Stimulated activated CD4-positive, alpha-beta T cell treated with anti-CD3 and anti-CD28 coated beads, Interleukin-15, amount 100 ng/mL, for 1 hour (primary cell): ENCODE measurements around the gene CPXM2.

ENCODE experiments used
- DNase-seq, 2 donors: peaks; one replicate each; pipeline ENCODE4 v3.0.0-alpha.2; 2020; ENCODE audit warnings: low read depth in 1 of 2, low spot score in 1 of 2

The CPXM2 gene

DNA sequence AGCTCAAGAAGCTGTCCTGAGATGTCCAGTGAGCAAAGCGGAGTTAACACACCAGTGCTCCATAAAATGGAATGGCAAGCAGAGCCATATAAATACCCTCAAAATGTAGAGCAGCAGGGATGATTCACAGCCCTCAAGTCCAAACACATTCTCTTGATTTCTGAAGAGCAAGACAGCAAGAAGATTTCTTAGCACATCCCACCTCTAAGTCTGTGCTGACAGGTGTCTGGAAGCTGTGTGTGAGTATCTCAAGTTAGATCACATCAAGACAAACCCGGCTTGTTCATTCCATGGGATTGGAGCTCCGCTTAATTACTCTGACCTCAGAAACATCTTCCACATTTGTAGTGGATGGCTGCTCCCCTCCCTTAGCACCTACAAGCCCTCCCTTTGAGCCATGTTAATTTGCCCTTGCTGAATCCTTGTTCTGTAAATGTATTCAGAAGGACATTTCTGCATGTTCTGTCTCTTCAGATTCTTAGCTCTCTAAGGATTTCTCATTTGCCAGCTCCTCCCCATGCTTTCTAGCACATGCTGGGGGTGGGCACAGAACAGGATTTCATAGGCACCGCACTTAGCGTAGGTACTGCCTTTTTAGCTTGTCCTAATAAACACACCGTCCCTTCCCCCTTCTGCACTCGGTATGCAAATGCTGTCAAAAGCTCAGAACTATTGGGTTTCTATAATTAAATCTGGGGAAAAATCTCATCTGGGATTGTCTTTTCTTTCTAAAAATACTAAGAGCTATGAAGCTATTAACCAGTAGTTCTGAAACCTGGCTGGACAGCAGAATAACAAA is 112.7 kb downstream of the CPXM2 start:
- no peak for DNase-seq

DNA sequence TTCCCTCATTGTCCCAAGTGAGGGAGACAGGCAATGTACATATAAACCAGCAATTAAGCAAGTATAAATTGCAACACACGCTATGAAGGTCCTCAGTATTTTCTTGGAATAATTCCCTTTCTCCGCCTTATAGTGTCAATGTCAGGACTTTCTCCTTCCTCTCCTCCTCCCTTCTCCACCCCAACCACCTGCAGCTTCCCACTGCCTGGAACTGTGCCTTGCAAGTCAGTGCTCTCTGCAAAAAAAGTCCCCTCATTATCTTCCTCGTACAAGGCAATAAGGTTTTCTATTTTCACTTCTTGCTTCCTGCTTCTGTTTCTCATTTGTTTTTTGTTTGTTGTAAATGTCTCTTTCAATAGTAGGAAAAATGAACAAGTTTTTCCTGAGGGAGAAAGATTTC is 113.7 kb downstream of the CPXM2 start:
- DNase-seq, result no peak

DNA sequence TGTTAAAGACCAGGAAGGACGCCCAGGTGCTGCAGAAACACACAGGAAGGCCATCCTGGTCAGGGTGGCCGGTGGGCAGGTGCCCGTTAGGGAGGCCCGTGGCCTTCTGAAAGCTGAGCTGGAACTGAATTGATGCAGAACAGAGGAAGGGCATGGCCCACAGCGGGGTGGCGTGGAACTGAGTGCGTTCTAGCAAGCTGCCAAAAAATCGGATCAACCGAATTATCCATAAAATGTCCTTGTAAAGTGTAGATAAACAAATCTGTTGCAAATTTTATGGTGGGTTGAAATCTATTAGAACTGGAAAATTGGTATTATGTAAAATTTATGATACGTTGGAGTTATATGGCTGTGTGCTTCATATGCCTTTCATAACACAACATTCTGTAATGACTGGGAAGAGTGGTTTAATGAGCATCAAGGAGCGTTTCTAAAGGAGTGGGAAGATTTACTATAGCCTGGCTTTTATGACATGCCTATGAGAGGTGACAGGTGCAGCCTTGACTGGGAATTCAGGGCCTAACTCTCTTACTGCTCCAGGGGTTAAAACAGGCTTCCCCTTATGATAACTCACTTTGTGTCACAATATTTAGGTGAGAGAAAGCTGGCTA is 117.4 kb downstream of the CPXM2 start:
- no peak for DNase-seq

DNA sequence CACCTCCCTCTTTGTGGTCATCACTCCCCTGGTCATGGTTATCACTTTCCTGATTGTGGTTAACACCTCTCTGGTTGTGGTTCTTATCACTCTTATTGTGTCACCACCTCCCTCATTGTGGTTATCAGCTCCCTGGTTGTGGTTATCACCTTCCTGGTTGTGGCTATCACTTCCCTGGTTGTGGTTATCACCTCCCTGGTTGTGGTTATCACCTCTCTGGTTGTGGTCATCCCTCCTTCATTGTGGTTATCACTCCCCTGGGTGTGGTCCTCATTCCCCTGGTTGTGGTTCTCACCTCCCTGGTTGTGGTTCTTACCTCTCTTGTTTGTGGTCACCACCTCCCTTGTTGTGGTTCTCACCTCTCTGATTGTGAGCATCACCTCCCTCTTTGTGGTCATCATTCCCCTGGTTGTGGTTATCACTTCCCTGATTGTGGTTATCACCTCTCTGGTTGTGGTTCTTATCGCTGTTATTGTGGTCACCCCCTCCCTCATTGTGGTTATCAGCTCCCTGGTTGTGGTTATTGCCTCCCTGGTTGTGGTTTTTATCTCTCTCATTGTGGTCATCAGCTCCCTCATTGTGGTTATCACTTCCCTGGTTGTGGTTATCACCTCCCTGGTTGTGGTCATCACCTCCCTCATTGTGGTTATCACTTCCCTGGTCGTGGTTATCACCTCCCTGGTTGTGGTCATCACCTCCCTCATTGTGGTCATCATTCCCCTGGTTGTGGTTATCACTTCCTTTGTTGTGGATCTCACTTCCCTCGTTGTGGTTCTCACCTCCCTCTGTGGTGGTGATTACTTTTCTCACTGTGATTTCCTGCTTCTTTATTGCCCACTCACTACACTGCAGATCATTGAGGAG is 118.7 kb downstream of the CPXM2 start:
- no peak for DNase-seq

DNA sequence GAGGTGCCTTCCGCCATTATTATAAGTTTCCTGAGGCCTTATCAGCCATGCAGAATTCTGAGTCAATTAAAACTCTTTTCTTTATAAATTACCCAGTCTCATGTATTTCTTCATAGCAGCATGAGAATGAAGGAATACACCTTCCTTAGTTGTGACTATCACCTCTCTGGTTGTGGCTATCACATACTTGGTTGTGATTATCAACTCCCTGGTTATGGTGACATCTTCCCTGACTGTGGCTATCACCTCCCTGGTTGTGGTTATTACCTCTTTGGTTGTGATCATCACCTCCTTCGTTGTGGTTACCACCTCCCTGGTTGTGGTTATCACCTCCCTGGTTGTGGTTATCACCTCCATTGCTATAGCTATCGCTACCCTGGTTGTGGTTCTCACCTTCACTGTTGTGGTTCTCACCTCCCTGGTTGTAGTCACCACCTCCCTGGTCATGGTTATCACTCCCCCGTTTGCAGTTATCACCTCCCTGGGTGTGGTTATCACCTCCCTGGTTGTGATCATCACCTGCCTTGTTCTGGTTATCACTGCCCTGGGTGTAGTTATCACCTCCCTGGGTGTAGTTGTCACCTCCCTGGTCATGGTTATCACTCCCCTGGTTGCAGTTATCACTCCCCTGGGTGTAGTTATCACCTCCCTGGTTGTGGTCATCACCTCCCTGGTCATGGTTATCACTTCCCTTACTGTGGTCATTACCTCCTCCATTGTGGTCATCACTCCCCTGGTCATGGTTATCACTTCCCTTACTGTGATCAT is 119.5 kb downstream of the CPXM2 start:
- no peak for DNase-seq

DNA sequence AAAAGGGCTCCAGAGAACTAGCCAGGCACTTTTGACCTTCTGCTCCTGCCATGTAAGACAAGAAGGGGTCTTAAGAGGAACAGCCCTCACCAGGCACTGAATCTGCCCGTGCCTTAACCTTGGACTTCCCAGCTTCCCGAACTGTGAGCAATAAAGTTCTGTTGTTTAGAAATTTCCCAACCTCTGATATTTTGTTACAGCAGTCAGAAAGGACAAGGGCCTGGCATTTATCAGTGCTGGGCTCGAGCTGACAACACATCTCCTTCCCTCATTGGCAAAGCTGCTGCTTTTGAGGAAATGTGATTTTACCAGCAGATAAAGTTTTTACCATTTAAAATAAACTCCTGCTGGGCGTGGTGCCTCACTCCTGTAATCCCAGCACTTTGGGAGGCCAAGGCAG is 122.0 kb downstream of the CPXM2 start:
- DNase-seq, result no peak

DNA sequence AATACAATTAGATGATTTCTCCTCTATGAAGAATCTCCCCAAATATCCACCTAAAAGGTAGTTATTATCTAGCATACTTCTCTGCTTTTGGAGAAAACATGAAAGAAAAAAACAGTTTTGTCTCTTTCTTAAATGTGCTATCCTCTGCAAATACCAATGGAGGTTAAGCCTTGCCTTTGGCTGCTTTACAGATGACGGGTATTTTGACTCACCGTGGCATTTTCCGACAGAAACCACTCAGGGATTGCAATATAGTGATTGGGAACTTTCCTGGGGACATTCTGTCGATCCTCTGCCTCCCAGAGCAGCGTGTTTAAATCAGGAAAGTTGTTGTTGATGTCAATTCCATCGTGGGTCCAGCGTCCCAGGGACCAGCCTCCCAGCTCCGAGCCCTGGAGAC is 124.8 kb downstream of the CPXM2 start:
- no peak for DNase-seq

DNA sequence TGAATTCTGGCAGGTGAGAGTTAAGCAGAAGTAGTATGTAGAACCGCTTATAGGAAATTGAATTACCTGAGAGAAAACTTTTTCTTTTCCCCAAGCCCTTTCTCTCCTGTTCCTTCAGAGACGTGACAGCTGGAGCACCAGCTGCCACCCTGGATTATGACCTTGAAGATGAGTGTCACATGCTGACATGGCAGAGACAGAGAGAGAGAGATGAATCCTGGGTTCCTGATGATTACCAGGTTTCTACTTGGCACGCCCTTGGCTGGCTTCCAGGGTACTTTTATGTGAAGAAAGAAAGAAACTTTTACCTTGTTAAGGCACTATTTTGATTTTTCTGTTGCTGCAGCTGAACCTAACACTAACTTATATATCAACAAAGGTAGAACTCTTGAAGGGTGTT is 125.6 kb downstream of the CPXM2 start:
- DNase-seq, result no peak

DNA sequence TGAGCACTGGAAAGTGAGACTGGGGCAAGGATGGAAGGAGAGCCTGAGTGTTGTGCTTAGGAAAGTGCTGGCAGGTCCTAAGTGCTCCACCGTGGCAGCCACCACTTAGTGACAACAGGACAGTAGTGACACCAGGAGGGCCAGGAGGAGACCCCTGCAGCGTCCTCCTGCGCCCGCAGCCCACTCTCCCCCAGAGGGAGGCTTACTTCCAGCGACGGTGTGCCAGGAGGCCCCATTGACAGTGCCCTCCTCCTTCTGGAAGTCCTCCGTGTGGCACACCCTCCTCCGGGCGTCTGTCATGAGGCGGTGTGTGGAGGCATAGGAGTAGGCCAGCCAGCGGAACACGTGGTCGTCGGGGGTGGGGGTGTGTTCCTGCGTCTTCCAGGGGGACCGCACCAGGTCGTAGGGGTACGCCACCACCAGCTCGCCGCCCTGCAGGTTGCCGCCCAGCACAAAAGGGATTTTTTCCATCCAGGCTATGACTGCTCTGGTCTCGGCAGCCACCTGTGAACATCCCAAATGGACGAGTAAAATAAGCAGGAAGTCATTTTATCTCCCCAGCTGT is 129.9 kb downstream of the CPXM2 start:
- no peak for DNase-seq

DNA sequence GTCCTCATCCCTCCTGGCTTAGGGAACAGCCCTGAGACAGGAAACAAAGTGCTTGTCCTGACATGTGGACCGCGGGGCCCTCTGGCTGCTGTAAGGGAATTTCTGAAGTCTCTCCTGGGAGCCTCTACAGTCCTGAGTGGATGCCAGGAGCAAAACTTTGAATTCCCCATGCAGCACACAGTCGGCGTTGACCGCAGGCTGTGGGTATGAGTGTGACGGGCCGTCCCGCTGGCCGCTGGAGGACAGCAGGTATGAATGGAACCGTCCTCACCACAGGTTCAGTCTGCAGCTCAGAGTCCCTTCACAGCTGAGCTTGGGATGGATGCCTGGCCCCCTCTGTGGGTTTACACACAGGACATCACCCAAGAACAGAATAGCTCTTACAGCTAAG is 130.6 kb downstream of the CPXM2 start:
- no peak for DNase-seq

DNA sequence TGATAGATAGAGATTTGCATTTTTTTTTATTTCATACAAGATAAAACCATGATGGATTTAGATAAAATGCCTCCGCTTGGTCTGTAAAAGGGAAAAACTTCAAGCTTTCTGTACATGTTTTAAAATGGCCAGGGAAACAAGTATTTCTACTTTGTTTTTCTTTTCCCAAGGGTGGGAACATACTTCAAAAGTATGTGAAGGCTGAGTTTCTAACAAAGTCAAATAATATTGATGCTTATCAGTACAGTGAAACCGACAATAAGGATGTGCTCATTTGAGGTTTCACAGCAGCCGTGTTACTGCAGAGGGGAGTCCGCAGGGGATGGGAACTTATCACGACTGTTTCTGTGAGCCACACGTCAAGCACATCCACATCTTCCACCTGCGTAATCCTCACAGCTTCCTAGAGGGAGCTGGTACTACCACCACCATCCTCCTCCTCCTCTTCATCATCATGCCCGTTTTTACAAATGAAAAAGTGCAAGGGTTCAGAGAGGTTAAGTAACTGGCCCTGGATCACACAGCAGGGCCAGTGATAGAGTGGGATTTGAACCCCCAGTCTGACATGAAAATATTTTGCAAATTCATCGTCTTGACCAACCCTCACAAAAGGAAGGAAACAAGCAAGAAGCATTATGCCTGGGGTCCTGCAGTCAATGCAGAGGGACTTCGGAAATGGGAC is 131.1 kb downstream of the CPXM2 start:
- DNase-seq, result no peak

DNA sequence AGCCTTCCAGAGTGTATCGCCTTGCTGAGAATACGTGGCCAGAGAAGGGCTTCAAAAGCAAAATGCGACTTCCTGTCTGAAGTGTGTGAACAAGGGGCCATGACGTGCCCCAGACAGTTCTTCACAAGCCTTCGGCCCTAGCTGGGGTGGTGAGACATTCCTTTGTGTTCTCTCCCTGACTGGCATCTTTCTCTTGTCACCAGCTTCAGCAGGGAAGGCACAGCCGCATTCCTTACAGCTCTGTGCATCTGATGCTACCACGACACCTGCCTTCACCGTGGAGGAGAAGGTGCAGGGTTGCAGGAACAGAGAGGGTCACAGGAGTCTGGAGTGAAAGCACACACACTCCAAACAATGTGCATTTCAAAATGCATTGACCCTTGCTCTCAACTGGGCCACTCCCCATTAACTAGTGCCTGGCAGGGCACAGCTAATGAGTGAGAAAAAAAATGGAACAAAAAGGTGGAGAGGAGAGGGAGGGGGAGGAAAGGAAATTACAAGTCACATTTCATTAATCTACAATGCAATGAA is 132.0 kb downstream of the CPXM2 start:
- DNase-seq, result no peak

DNA sequence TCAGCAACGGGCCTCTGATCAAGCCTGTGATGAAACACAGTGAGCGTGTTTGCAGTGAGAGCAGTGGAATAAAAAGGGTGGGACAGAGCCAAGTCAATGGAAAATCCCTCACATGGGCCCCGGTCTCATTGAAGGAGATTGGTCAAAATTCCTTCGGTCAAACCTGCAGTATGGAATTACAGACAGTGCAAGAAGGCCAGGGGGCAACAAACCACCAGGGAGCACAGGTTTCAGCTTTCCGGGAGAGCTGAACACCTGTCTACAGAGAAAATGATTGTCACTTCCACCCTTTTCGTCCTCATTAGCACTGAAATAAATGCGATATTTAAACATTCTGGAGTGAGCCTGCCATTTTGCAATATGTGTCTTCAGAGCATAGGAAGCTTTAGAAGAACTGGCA is 132.6 kb downstream of the CPXM2 start:
- DNase-seq, result no peak

DNA sequence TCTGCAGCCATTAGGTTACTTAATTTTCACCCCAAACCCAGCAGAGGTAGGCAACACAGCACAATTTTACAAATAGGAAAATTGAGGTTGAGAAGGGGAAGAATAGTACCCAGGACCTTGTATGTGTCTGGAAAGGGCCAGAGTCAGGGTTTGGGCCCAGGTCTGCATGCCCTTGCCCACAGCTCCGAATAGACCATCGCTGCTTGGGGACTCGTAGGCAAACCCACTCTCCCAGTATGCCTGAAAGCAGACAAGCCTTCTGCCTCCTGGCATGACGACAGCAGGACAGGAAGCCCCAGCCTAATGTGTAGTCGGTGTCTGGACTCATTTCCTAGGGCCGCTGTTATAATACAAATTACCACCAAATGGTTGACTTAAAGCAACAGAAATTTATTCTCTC is 133.8 kb downstream of the CPXM2 start:
- DNase-seq, result no peak

DNA sequence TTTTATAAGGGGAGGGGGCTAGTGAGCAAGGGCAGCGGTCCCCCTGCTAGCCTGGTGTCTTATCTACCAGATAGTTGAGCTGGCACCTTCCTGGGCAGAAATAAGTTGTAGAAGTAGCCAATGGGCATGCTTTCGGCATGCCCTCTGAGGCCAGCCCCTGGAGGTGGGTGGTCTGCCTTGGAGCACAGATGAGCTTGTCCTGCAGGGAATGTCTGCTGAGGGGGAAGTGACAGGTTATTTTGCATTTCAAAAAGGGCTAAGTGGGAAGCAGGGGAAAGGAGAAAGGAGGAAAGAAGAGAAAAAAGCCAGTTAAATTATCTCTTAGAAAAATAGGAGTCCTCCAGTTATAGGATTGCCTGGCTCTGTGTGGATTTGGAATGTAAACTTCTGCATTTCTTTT is 136.5 kb downstream of the CPXM2 start:
- no peak for DNase-seq

DNA sequence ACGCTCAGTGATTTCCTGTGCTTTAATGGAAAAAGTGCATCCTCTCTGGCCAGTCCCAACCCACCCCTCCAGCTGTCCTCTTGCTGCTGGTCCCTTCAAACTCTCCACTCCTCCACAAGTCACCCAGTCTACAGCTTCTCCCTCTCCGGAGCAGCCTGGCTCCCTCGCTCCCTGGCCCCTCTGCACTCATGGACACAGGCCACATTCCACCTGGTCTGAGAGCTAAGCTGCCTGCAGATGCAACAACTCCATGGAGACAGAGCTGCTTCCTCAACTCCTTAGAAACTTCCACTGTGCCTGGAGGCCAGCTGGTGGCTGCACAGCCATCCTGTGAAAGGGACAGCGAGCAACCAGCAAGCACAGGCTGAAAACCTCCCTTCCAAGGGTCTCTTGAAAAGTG is 137.5 kb downstream of the CPXM2 start:
- no peak for DNase-seq

DNA sequence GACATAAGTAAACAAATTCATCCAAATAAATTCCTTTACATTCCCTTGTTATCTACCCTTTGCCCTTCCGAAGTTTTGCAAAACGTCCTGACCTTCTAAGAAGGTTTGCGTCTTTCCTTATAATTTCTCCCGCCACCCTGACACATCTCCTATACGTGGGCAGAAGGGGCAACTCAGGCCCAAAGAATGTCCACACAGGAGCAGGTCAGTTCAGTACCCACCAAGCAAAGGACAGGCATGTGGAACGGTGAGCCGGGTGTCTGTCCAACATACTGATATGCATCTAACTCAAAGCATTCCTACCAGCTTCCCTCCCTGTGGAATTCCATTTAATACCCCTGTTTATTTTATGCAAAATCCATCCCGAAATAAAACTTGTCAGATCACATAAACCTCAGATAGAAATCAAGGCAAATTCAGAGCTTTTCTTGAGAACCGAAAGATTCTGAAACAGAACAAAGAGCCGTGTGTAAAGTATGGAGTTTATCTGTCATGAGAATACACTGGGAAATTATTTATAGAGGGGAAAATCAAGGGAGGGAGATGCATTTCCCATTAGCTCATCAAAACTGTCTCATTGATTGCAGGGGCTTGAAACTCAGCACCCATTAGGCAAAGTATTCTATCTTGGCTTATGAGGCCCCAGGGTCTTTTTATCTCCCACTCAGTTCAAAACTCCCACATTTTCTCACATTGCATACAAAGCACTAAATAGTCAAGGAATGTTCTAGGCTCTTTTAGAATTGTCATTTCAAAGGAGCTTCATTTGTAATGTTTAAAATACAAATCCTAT is 140.1 kb downstream of the CPXM2 start:
- DNase-seq, result no peak

DNA sequence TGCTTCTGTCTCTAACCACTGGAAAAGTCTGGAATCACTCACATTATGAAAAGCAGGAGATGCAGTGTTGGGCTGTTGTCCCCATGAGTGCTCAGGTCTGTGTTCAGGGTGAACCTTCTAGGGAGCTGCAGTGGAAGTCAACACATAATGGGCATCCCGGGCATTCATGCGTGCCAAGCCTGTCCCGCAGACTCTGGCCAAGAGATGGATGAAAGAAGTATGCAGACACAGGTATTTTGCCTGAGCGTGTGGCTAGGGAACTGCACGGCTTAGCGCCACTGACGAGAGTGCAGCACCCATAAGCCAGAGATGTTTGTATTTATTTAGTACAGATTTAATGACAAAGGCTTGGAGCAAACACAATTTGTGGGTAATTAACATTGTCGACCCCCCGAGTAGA is 140.7 kb downstream of the CPXM2 start:
- DNase-seq, result no peak

DNA sequence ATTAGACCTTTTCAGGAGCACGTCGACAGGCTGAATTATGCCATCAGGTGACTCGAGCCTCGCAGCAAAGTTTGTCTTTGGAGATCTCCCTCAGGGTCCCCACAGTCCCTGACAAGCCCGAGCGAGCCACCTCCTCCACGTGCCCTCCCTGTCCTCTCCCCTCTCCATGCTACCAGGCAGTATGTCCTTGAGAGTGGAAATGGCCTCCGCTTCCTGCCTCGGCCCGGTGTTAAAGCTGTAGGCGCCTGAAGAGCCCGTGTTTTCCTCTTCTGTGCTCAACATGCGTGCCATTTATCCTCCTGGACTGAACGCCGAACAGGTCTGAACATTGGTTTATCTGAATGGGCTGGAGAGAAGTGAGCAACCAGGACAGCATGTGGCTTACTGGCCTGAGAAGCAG is 142.9 kb downstream of the CPXM2 start:
- DNase-seq, result no peak
